GM18498 (cell line): ENCODE measurements around the gene RSF1.
"Not testable (repeated sequence)": the region's sequence is repeated elsewhere in the genome, so short reads cannot be mapped to it uniquely, and the experiment has no call there.

Experiments
- ATAC-seq: cut with Tn5 transposase; IDR thresholded peaks from one replicate; pipeline ENCODE4 v1.9.1; 2021; ENCODE audit warnings: mild to moderate bottlenecking, moderate library complexity; ENCODE audit not compliant: unreplicated experiment

Gene RSF1

DNA sequence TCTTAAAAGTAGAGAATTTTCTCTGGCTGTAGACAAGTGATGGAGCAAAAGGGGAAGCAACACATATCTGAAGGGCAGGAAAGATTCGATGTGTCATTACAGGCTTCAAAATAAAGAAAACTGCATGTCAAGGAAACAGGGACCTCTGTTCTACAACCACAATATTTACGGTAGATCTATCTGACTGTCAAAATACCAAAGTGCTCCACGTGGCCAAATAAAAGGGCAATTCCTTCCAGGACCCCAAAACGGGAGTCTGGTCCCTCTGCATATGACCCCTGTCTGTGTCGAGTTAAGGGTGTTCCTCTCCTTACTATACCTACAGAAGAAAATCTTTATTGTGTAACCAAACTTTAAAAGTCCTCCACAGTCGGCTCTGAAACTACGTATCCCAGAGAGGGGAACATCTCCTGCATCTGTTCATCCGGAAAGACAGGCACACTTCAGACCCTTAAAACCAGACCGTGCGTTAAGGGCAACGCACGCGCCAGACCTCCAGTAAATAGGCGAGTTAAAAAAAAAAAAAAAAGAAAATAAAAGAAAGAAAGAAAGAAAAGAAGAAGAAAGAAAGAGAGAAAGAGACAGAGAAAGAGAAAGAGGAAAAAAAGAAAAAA lies 183.7 kb downstream of the RSF1 start:
- ATAC-seq: no peak

DNA sequence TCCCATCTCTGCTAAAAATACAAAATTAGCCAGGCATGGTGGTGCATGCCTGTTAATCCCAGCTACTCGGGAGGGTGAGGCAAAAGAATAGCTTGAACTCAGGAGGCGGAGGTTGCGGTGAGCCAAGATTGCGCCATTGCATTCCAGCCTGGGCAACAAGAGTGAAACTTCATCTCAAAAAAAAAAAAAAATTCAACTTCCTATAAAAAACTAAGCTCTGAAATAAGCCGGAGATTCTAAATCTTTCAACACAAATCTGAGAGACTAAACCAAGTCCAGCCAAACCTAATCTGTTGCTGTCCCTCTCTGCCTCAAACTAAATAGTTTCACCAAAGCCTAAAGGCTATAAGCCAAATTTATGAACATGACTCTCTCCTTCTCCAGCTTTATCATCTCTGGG lies 186.6 kb downstream of the RSF1 start:
- ATAC-seq: not testable (repeated sequence)

DNA sequence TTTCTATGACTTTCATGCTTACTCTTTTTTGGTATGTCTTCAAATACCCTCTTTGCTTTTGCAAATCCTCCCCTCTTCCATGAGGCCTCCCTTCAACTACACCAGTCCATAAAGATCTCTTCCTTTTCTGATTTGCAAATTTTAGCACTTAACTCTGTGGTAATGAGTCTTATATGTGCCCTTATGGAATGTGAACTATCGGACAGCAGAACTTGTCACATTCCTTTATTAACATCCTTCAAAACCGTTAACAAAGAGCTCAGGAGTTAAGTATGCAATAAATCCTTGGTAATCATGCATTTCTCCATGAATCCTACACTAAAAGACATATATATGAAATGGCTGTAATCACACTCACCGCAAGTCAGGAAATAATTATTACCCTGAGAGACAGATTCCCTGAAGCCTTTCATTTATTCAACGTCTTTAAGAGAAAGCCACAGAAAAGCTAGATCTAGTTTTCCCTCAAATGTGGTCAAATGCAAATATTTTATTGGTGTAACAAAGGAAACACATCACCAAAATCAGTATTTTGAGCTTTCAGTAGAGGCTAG lies 190.3 kb downstream of the RSF1 start:
- no peak for ATAC-seq

DNA sequence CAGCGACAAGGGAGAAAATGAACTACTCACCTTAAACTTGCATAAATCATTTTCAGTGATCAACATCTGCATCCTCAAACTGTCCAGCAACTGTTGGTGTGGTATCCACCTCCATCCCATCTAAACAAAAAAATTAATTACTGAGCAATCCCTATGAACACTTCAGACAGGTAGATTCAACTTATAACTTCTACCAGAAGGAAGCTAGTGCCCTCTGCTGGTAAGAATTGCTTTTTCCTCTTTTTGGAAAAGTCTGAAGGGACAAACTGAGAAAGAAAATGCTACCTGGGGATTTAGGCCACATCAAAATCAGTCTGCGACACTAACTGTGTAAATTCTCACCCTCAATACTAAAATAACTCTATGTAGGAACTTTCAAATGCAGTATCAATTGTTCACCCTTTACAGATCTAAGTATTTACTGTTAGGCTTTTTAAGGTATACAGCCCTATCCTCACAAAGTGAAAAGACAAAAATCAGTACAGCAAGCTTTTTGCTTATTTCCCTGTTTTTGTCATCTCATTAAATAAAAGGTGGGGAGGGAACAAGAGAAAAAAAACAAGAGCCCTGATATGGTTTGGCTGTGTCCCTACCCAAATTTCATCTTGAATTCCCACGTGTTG lies 200.8 kb downstream of the RSF1 start:
- ATAC-seq: no peak

DNA sequence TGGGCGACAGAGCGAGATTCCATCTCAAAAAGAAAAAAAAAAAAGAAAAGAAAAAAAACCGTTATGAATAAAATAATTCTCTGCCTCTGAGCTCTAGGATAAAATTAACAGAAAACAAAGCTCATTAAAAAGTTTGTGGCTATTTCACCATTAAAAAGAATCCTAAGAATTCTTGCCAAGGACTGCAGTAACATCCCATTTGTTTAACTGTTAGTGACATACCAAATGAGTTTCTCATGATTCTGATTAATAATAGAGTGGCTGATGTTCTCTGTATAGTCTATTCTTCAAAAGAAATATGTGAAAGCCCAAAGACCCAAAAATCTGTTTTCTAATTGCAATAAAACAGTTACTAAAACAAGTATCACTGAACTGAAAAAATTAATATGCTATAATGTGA lies 202.6 kb downstream of the RSF1 start:
- ATAC-seq: no peak

DNA sequence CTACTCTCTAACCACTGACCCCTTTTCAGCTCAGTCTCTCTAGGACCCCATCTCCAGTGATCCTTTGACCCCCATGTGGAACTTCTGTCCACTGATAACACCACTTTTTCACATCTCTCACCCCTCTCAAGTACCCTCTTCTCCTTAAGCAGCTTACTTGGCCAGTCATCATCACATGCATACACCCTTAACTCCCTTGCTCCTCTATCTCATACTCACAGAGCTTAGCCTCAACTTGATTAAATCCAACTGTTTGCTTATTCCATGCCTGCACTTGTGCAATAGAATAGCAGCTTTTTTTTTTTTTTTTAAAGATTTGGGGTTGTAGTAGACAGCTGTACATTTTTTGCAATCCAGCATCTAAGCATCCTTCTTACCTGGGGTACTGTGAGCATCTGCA lies 208.6 kb downstream of the RSF1 start:
- no peak for ATAC-seq
